Stimulated activated CD4-positive, alpha-beta T cell treated with anti-CD3 and anti-CD28 coated beads, Interleukin-4, amount 100 ng/mL, for 24 hours (primary cell): ENCODE data around the gene SRSF2.
A peak's percentile ranks its signal among the peaks of the same experiment; 100 is the strongest.
"Not testable (repeated sequence)": the region's sequence is repeated elsewhere in the genome, so short reads cannot be mapped to it uniquely, and the experiment has no call there.

ENCODE experiments used
- DNase-seq: peaks from one replicate; pipeline ENCODE4 v3.0.0-alpha.2; 2020

SRSF2 gene, protein sequence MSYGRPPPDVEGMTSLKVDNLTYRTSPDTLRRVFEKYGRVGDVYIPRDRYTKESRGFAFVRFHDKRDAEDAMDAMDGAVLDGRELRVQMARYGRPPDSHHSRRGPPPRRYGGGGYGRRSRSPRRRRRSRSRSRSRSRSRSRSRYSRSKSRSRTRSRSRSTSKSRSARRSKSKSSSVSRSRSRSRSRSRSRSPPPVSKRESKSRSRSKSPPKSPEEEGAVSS

GRCh38 chr17:76737082-76737675 is at the start of gene SRSF2:
TSS of gene SRSF2 (minus strand) at chr17:76737331. CDS start at chr17:76737160, 171 bp downstream.
- DNase-seq = peak; percentile 98

DNA sequence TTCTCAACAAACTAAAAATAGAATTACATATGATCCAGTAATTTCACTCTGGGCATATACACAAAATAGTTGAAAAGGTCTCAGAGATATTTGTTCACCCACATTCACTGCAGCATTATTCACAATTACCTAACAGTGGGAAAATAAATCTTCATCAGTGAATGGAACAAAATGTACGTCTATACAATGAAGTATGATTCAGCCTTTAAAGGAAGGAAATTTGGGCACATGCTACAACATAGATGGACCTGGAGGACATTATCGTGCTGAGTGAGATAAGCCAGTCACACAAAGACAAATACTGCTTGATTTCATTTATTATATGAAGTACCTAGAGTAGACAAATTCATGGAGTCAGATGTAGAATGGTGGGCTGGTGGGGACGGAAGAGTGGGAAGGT is 47.8 kb upstream of the SRSF2 start:
- DNase-seq = no peak

DNA sequence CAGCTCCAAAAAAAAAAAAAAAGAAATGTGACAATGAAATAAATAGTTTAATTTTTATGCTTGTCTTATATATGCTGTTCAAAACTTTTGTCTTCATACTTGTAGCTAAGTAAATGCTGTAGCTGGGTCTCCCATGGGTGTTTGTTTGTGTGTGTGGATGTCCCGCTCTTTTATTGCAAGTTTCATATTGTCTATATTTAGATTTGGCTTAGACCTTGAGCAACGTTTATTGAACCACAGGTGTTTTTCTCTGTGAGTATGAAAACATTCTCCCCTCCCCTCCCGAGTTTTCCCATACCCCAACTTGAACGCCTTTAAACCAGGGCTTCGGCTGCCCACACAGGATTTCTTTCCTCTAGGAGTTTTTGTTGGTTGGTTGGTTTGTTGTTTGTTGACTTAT is 46.0 kb upstream of the SRSF2 start:
- no peak for DNase-seq

DNA sequence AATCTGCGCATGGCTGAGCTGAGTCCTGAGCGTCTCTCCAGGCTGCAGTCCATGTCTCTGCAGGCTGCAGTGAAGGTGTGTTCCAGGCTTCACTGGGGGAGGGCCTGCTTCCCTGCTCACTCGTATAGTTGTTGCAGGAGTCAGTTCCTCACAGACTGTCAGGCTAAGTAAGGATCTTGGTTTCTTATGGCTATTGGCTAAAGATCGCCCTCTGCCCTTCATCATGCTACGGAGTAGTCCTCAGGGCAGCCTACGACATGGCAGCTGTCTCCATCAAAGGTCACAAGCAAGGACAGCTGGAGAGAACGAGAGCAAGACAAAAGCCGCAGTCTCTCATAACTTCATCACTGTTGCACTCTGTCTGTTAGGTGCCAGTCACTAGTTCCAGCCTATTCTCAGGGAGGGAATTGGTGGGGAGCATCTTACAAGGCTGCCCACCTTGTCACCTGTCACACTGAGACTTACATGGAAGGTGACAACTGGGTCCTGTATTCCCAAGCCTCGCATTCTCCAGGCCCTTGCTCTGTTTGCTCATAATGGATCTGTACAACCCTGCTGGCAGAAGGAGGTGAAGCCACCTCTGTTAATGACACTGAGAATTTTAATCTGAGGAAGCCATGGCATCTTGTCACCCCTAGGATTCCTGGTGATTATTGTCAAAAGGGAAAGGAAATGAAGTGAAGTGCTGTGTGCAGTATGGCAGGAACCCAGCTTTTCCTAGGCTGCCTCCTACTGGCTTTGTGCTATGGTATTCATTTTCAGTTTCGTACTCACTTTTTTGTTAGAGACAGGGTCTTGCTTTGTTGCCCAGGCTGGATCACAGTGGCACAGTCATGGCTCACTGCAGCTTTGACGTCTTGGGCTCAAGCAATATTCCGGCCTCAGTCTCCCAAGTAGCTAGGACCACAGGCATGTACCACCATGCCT is 44.2 kb upstream of the SRSF2 start:
- DNase-seq = no peak

DNA sequence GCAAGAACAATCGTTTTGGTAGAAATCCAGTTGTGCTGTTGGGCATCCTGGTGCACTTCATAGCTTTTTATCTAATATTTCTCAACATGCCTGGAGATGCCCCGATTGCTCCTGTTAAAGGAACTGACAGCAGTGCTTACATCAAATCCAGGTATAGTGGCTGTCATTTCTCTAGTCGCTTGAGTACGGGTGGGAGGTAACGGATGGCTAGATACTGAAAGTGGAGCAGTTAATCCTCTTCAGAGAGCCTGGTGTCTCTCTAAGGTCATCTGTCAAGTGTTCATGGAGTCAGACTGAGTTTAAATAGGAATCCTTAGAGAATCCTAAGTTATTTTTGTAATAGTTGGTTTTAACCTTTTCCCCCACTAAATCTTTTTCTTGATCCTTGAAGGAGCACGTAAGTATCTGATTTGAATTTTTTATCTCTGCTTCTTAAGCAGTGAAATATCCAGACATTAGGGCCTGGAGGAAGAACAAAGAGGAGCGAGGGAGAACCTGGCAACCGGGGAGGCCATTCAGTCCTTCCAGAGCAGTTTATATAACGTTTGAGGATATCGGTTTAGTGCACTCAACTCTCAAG is 38.0 kb upstream of the SRSF2 start:
- no peak for DNase-seq

DNA sequence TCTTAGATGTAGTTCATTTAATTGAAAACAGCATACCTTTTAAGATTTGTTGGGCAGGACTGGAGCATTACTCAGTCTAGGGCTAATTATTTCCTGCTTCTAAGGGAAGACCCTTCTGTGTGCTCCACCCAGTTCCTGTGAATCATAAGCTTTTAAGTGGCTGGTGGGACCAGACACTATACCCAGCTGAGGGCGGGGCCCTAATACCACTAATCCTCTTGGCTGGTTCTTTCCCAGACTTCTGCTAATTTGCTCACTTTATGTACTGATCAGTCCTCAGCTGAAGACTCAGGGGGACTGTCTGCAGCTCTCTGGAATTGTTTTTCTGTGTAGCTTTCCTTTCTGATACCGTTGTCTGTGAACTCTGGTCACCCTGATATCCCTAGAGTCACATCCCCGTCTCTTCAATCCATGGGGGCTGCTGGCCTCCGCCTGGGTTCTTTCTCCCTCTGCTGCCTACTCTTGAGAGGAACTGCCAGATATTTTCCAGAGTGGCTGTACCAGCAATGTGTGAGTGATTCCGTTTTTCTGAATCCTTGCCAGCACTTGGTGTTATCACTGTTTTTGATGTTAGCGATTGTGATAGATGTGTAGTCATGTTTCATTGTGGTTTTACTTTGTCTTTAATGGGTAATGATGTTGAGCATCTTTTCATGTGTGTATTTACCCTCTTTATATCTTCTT is 35.9 kb upstream of the SRSF2 start:
- DNase-seq = peak; percentile 62

- DNase-seq = no peak
Observed at GRCh38 chr17:76758570-76758969, 21.4 kb upstream of the SRSF2 start.

- DNase-seq = no peak
Observed at GRCh38 chr17:76757256-76757655, 20.1 kb upstream of the SRSF2 start.

- no peak for DNase-seq
Observed at GRCh38 chr17:76755285-76755684, 18.2 kb upstream of the SRSF2 start.

GRCh38 chr17:76753061-76753961 is 16.2 kb upstream of the SRSF2 start:
- peak; percentile 27 for DNase-seq

GRCh38 chr17:76752006-76752405 is 14.9 kb upstream of the SRSF2 start:
- no peak for DNase-seq

- DNase-seq = no peak
Observed at GRCh38 chr17:76751416-76751993, 14.4 kb upstream of the SRSF2 start.

- DNase-seq = no peak
Observed at GRCh38 chr17:76748657-76749056, 11.5 kb upstream of the SRSF2 start.

DNA sequence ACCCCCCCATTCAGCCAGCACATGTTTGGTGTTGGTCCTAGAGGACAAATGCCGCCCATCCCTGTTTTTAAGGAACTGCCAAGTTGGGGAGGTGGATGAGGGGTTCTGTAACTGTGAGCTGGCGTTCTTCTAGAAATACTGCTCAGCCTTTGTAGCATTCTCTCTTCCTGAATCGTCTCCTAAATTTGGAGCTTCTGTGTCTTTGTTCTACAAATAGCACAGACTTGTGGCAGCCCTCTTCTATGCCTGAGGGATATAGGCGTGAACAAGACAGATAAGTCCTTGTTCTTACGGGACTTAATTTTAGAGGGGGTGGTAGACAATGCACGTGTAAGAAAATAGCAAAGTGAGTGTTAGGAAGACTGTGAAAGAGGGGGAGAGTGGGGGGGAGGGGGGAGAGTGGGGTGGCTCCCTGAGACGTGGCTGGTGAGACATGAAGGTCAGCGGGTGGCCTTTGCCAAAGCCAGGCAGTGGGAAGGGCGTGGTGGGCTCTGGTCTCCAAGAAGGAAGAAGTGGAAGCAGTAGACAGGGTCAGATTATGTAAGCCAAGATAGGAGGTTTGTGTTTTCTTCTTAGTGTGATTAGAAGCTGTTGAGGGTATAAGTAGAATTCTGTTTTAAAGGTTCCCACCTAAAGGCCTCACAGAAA is 10.7 kb upstream of the SRSF2 start:
- no peak for DNase-seq

DNA sequence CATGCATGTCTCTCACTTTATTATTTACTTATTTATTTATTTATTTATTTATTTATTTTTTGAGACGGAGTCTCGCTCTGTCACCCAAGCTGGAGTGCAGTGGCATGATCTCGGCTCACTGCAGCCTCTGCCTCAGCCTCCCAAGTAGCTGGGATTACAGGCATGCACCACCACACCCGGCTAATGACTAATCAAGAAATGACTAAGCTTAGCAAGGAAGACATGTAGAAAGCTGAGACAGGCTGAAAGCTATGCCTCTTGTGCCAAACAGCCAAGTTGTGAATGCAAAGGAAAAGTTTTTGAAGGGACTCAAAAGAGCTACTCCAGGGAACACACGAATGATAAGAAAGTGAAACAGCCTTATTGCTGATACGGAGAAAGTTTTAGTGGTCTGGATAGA is 8.7 kb upstream of the SRSF2 start:
- not testable (repeated sequence) for DNase-seq

- no peak for DNase-seq
Observed at GRCh38 chr17:76744747-76745146, 7.6 kb upstream of the SRSF2 start.

DNA sequence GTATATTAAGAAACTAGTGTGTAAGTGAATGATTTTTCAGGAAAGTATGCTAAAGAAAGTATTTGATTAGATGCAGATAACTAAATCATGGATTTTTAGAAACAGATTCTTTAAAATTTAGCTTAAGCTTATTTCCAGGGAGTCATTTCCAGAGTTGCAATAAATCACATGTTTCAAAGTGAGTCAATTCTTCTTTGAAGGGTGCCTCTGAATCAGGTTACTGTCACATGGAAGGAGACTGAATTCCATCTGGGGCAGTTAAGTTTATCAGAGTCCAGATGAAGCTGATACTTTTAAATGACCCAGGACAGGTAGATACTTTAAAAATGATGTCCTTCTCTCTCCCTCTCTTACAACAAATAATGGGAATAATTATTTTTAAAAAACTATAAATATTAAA is 5.8 kb upstream of the SRSF2 start:
- no peak for DNase-seq

GRCh38 chr17:76740329-76741118 is 3.4 kb upstream of the SRSF2 start:
- no peak for DNase-seq

DNA sequence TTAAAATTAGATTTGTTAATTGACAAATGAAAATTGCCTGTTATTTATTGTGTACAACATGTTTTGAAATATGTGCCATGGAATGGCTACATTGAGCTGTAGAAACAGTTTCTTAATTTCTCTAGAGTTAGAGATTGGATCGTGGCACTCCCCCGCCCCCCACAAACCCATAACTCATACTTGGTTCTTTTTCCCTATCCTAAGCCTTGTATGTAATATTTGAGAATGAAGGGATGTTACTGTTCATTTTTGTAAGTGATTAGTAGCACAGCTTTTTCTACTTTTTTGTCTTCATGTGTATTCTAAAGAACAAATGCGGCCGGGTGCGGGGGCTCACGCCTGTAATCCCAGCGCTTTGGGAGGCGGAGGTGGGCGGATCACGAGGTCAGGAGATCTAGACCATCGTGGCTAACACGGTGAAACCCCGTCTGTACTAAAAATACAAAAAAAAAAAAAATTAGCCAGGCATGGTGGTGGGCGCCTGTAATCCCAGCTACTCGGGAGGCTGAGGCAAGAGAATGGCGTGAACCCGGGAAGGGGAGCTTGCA is 2.5 kb upstream of the SRSF2 start:
- not testable (repeated sequence) for DNase-seq

GRCh38 chr17:76738468-76738850 is 1.3 kb upstream of the SRSF2 start:
- DNase-seq = no peak
